ENCODE results near the gene FUT7. TPM values are rescaled to one million over a fixed set of nuclear protein-coding genes. Genes with fewer than 3 reads are reported as not detected.

Gene FUT7
- total RNA-seq, 6 donors from 2014 or later = 0.94 to 2.3 (median 2.0) TPM; not detected in 1

DNA sequence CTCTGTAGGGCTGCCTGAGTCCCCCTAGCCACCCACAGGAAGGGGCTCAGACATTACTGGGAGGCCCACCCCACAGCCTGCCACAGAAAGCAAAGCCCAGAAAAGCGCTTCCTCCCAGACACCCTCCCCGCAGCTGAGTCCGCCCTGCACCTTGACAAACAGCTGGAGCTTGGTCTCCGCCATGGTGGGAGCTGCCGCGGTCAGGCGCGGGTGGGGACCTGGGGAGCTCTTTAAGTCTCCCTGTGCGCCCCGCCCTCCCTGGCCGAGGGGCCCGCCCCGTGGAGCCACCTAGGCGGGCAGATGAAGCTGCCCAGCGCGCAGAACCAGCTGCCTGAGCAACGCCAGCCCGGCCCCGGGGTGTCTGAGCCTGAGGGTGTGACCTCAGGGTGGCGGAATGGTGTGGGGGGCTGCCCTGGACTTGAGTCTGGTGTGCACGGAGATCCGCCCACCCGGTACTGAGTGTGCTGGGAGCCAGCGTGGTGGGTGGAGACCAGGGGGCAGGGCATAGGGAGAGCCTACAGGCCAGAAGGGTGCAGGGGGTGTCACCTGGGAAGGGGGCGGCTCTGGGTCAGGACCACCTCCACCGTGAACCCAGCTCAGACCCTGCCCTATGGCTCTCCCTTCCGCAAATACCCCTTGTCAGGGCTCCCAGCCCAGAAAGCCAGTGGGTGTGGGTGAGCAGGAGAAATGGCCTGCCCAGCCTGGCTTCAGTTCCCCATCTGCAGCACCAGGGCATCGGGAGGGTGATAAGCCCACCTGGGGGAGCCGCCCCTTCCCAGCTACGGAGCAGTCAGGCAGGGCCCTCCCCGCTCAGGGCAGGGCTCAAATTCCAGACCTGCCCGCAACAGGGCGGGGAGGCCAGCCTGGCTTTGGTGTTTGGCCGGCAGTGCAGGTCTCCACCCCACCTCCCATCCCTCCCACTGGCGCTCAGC is 35.3 kb downstream of the FUT7 start, which contains the start of gene CLIC3:
Gene CLIC3, minus strand, starts transcription at position 208 of the 932 bp plus-strand sequence. Its CDS starts 25 bp downstream, at position 183.
- H3K36me3 ChIP-seq = peaks cover 0 to 12% (median 5%) of the 10 kb centered on the region in 4 donors
- ATAC-seq (ENCODE audit: low FRiP score in 2 of 2) (peak; percentile 18 to 70), DNase-seq (peak; percentile 83 to 93)
- H3K27me3 ChIP-seq = no peaks in the 10 kb centered on the region
- TF ChIP-seq EP300 (IDR thresholded peaks at IDR 0.05) = no peak
- peak in 1 of 2 donors; percentile 67 for TF ChIP-seq POLR2AphosphoS5 (IDR thresholded peaks at IDR 0.05)
- TF ChIP-seq POLR2A (IDR thresholded peaks at IDR 0.05) = peak in 1 of 4 donors; percentile 52
- TF ChIP-seq, protein P1, sequence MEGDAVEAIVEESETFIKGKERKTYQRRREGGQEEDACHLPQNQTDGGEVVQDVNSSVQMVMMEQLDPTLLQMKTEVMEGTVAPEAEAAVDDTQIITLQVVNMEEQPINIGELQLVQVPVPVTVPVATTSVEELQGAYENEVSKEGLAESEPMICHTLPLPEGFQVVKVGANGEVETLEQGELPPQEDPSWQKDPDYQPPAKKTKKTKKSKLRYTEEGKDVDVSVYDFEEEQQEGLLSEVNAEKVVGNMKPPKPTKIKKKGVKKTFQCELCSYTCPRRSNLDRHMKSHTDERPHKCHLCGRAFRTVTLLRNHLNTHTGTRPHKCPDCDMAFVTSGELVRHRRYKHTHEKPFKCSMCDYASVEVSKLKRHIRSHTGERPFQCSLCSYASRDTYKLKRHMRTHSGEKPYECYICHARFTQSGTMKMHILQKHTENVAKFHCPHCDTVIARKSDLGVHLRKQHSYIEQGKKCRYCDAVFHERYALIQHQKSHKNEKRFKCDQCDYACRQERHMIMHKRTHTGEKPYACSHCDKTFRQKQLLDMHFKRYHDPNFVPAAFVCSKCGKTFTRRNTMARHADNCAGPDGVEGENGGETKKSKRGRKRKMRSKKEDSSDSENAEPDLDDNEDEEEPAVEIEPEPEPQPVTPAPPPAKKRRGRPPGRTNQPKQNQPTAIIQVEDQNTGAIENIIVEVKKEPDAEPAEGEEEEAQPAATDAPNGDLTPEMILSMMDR (IDR thresholded peaks at IDR 0.05) = no peak
- no peaks in the 10 kb centered on the region for H3K9me3 ChIP-seq
- WGBS, 2 donors = 14 to 28% methylated on average over 13 to 34 of the region's 35 CpGs
- peak within 1 kb of the TSS in 3 of 4 donors; percentile 31 to 50 (median 46) for H3K4me3 ChIP-seq
- peaks cover 68 to 91% (median 74%) of the 10 kb centered on the region in 4 donors for H3K4me1 ChIP-seq
- peak within 1 kb of the TSS; percentile 67 to 90 (median 78) for H3K27ac ChIP-seq

DNA sequence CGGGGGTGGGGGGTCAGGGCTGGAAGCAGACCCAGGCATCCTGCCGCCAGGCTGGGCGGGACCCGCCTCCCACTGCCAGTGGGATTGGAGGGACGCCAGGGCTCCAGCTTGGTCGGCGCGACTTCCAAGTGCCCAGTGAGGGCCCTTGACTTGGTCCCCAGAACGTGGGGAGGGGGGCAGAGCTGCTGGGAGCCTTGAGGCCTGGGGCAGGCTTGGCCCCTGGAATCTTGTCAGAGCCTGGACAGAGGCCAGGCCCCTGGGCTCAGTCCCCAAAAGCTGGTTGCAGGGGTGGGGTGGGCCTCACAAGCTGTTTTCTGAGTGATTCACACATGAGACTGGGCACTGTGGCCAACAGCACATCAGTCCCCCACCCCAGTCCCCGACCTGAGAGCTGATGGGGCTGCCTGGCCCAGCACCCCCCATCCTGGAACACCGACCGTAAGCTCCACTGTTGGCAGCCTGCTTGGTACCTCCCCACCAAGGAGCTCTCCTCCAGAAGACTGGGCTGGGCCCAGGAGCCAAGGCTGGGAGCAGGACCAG is 36.0 kb downstream of the FUT7 start:
- DNase-seq (peak; percentile 89), ATAC-seq (ENCODE audit: low FRiP score in 2 of 2) (peak; percentile 1 to 44)
- Histone ChIP-seq H3K36me3 (peaks cover 0 to 12% (median 5%) of the 10 kb centered on the region in 4 donors), H3K9me3 (no peaks in the 10 kb centered on the region), H3K4me3 (peak overlapping the region in 3 of 4 donors; percentile 31 to 50 (median 46)), H3K27me3 (no peaks in the 10 kb centered on the region), H3K4me1 (peaks cover 68 to 96% (median 70%) of the 10 kb centered on the region in 4 donors), H3K27ac (peak overlapping the region; percentile 67 to 90 (median 78))
- TF ChIP-seq EP300 (IDR thresholded peaks at IDR 0.05) (no peak), POLR2A (IDR thresholded peaks at IDR 0.05) (no peak), POLR2AphosphoS5 (IDR thresholded peaks at IDR 0.05) (no peak)
- TF ChIP-seq, protein P1 (IDR thresholded peaks at IDR 0.05) = no peak
- WGBS, 2 donors = 8 to 43% methylated on average over 4 to 9 of the region's 12 CpGs

DNA sequence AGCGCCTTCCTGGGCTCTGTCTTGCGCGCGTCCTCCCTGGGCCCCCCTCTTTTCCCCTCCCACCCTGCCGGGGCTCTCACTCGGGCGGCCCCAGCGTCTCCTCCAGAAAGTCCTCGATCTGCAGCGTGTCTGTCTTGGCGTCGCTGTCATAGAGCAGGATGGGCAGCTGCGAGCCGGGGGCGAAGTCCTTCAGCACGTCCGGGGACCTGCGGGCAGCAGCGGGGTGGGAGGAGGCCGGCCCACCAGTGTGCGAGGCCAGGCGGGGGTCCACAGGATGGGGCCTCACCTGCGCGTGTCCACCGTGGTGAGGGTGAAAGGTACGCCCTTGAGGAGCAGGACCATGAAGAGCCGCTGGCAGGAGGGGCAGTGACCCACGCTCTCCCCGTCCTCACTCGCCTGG is 36.5 kb downstream of the FUT7 start:
- Histone ChIP-seq H3K27ac (peak overlapping the region; percentile 67 to 90 (median 78)), H3K36me3 (peaks cover 0 to 12% (median 5%) of the 10 kb centered on the region in 4 donors), H3K9me3 (no peaks in the 10 kb centered on the region), H3K4me1 (peaks cover 63 to 91% (median 66%) of the 10 kb centered on the region in 4 donors), H3K27me3 (no peaks in the 10 kb centered on the region), H3K4me3 (peak overlapping the region in 3 of 4 donors; percentile 31 to 50 (median 46))
- no peak for DNase-seq
- TF ChIP-seq POLR2A (IDR thresholded peaks at IDR 0.05) (no peak), POLR2AphosphoS5 (IDR thresholded peaks at IDR 0.05) (no peak), EP300 (IDR thresholded peaks at IDR 0.05) (no peak)
- TF ChIP-seq, protein P1 (IDR thresholded peaks at IDR 0.05) = no peak
- WGBS, 2 donors = 36 to 57% methylated on average over 25 of the region's 30 CpGs
- no peak for ATAC-seq (ENCODE audit: low FRiP score in 2 of 2)

DNA sequence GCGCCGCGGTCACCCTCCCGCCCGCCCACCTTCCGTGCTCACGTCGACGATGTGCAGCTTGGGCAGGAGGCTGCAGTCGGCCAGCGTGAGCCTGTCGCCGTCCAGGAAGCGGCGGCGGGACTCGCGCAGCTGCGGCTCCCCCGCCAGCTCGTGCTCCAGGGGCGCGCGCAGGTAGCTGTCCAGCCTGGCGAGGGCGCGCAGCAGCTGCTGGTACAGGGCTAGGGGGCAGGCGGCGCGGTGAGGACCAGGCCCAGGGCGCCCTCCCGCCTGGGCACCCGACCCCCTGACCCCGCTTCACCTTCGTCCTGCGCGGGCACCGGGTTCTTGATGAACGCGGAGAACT is 37.0 kb downstream of the FUT7 start:
- 60 to 65% methylated on average over 2 to 39 of the region's 40 CpGs for WGBS, 2 donors
- peaks cover 0 to 12% (median 5%) of the 10 kb centered on the region in 4 donors for H3K36me3 ChIP-seq
- H3K4me1 ChIP-seq = peaks cover 62 to 86% (median 63%) of the 10 kb centered on the region in 4 donors
- DNase-seq = peak in 1 of 2 donors; percentile 86
- TF ChIP-seq POLR2AphosphoS5 (IDR thresholded peaks at IDR 0.05) = no peak
- TF ChIP-seq POLR2A (IDR thresholded peaks at IDR 0.05) = no peak
- TF ChIP-seq EP300 (IDR thresholded peaks at IDR 0.05) = no peak
- TF ChIP-seq, protein P1 (IDR thresholded peaks at IDR 0.05) = no peak
- H3K9me3 ChIP-seq = no peaks in the 10 kb centered on the region
- H3K27me3 ChIP-seq = no peaks in the 10 kb centered on the region
- peak overlapping the region in 3 of 4 donors; percentile 31 to 50 (median 46) for H3K4me3 ChIP-seq
- H3K27ac ChIP-seq = peak overlapping the region in 1 of 4 donors; percentile 73
- no peak for ATAC-seq (ENCODE audit: low FRiP score in 2 of 2)
